Neuronal stem cell (in vitro differentiated cells): ENCODE measurements around the gene PDCD4.

ENCODE experiments used
- DNase-seq: peaks from one replicate; pipeline ENCODE4 v3.0.0-alpha.2; 2013; ENCODE audit warnings: low spot score
- H2AFZ ChIP-seq: one replicate; pipeline ENCODE4 v1.6.1; 2013; ENCODE audit warnings: mild to moderate bottlenecking, low read length, inconsistent platforms
- H2AK5ac ChIP-seq: 2 replicates; pipeline ENCODE4 v1.6.1; 2013; ENCODE audit warnings: low read depth, mild to moderate bottlenecking, inconsistent platforms, low read length, moderate library complexity, mixed read lengths
- H2BK120ac ChIP-seq: 2 replicates; pipeline ENCODE4 v1.6.1; 2013; ENCODE audit warnings: low read depth, mild to moderate bottlenecking, inconsistent platforms, low read length, moderate library complexity, mixed read lengths
- H2BK12ac ChIP-seq: one replicate; pipeline ENCODE4 v1.6.1; 2013; ENCODE audit warnings: low read length, inconsistent platforms
- H2BK15ac ChIP-seq: 2 replicates; pipeline ENCODE4 v1.6.1; 2013; ENCODE audit warnings: mild to moderate bottlenecking, low read length, inconsistent platforms, mixed read lengths
- H2BK5ac ChIP-seq: one replicate; pipeline ENCODE4 v1.6.1; 2013; ENCODE audit warnings: inconsistent platforms, mild to moderate bottlenecking, low read length, moderate library complexity
- H3K14ac ChIP-seq: one replicate; pipeline ENCODE4 v1.6.1; 2013; ENCODE audit warnings: low read length, inconsistent platforms
- H3K18ac ChIP-seq: 2 replicates; pipeline ENCODE4 v1.6.1; 2013; ENCODE audit warnings: low read length, inconsistent platforms
- H3K23ac ChIP-seq: 2 replicates; pipeline ENCODE4 v1.6.1; 2013; ENCODE audit warnings: low read depth, mild to moderate bottlenecking, mixed read lengths, low read length, inconsistent platforms; ENCODE audit not compliant: poor library complexity
- H3K27ac ChIP-seq: replicated peaks from 3 replicates; pipeline ENCODE4 v1.5.1; 2013; ENCODE audit warnings: low read length, inconsistent platforms
- H3K27me3 ChIP-seq, 3 experiments: 2 replicates each; pipeline ENCODE4 v1.6.1; 2013; ENCODE audit warnings: low read length in 3 of 3, mild to moderate bottlenecking in 2 of 3, inconsistent platforms in 1 of 3, low read depth in 1 of 3, mixed read lengths in 1 of 3, moderate library complexity in 1 of 3; ENCODE audit not compliant: control insufficient read depth in 3 of 3, insufficient read depth in 3 of 3
- H3K36me3 ChIP-seq, 2 donors: replicated peaks in 1 of 2; 2 replicates each; pipeline ENCODE4 v1.6.1; 2013; ENCODE audit warnings: low read length in 2 of 2; ENCODE audit not compliant: control insufficient read depth in 2 of 2, insufficient read depth in 2 of 2
- H3K4ac ChIP-seq: 2 replicates; pipeline ENCODE4 v1.6.1; 2013; ENCODE audit warnings: inconsistent platforms, mild to moderate bottlenecking, low read length, moderate library complexity
- H3K4me1 ChIP-seq, 2 donors: 1 replicate in 1 of 2; 2 replicates in 1 of 2; pipeline ENCODE4 v1.6.1; 2013; ENCODE audit warnings: low read length in 2 of 2, low read depth in 1 of 2; ENCODE audit not compliant: control insufficient read depth in 2 of 2, insufficient read depth in 1 of 2
- H3K4me2 ChIP-seq: one replicate; pipeline ENCODE4 v1.6.1; 2013; ENCODE audit warnings: mild to moderate bottlenecking, low read length, inconsistent platforms; ENCODE audit not compliant: insufficient read depth, poor library complexity, severe bottlenecking
- H3K4me3 ChIP-seq, 2 donors: 2 replicates each; pipeline ENCODE4 v1.5.1; 2013; ENCODE audit warnings: low read length in 2 of 2, mild to moderate bottlenecking in 2 of 2, inconsistent platforms in 1 of 2, moderate library complexity in 1 of 2
- H3K79me1 ChIP-seq: one replicate; pipeline ENCODE4 v1.6.1; 2013; ENCODE audit warnings: low read depth, mild to moderate bottlenecking, inconsistent platforms, low read length, moderate library complexity
- H3K9ac ChIP-seq: one replicate; pipeline ENCODE4 v1.6.1; 2013; ENCODE audit warnings: mild to moderate bottlenecking, low read depth, low read length, inconsistent platforms; ENCODE audit not compliant: poor library complexity
- H3K9me3 ChIP-seq, 2 donors: replicated peaks in 1 of 2; 2 replicates each; pipeline versions ENCODE3 to v1.6.1; 2013; ENCODE audit warnings: low read length in 2 of 2, mild to moderate bottlenecking in 2 of 2, inconsistent platforms in 1 of 2, low read depth in 1 of 2, mixed read lengths in 1 of 2, moderate library complexity in 1 of 2; ENCODE audit not compliant: control insufficient read depth in 2 of 2, insufficient read depth in 1 of 2
- H4K8ac ChIP-seq: one replicate; pipeline ENCODE4 v1.6.1; 2013; ENCODE audit warnings: low read depth, mild to moderate bottlenecking, inconsistent platforms, low read length, moderate library complexity
- H4K91ac ChIP-seq: one replicate; pipeline ENCODE4 v1.6.1; 2013; ENCODE audit warnings: low read length, low read depth, mild to moderate bottlenecking, inconsistent platforms; ENCODE audit not compliant: poor library complexity
- WGBS, 2 donors: extraction: QIAGEN DNeasy Blood & Tissue Kit; methylation state at CpG; one replicate each; pipeline ENCODE4 v1.1.7; 2013; ENCODE audit warnings: missing lambda C conversion rate in 2 of 2, mixed read lengths in 1 of 2; ENCODE audit not compliant: insufficient read length in 2 of 2, insufficient replicate concordance in 1 of 2; ENCODE audit errors: extremely low coverage in 2 of 2; 5-methylcytosine and 5-hydroxymethylcytosine counted together

The PDCD4 gene

DNA sequence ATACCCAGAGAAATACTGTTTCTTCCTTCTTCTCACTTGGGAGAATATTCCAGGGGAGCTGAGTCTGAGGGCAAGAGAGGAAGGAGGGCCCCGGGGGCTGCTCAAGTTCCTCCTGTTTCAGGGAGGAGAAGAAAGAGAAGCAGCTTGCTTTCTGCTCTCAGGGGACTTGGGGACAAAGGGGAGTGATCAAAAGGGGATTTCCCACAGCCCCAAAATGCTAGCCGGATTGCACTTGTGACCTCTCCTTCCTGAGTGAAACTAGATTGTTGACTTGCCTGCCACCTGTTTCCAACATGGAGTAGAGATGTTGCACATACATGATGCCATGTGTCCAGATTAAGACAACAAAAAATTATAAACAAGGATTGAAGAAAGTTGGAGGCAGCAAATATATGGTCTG is 28.7 kb upstream of the PDCD4 start:
- no peak overlapping the region for H2BK15ac ChIP-seq
- H3K79me1 ChIP-seq = no peaks in the 10 kb centered on the region
- no peak overlapping the region for H3K14ac ChIP-seq
- no peaks in the 10 kb centered on the region for H3K27me3 ChIP-seq
- no peak overlapping the region for H4K8ac ChIP-seq
- H2AK5ac ChIP-seq = no peak overlapping the region
- no peak overlapping the region for H2BK120ac ChIP-seq
- no peak overlapping the region for H2BK12ac ChIP-seq
- WGBS, 2 donors = no CpG with 5 or more reads among the region's 2 CpGs
- H3K27ac ChIP-seq = peak overlapping the region; percentile 1
- H3K4ac ChIP-seq = no peak overlapping the region
- no peak overlapping the region for H3K9ac ChIP-seq
- peaks cover 5 to 19% of the 10 kb centered on the region in 2 donors for H3K4me1 ChIP-seq
- H3K9me3 ChIP-seq = no peaks in the 10 kb centered on the region
- no peak overlapping the region for H3K4me2 ChIP-seq
- no peak overlapping the region for H2BK5ac ChIP-seq
- no peak overlapping the region for H4K91ac ChIP-seq
- H3K4me3 ChIP-seq = no peak overlapping the region
- peak overlapping the region; percentile 72 for H2AFZ ChIP-seq
- no peak overlapping the region for H3K18ac ChIP-seq
- no peak overlapping the region for H3K23ac ChIP-seq
- no peak for DNase-seq
- no peaks in the 10 kb centered on the region for H3K36me3 ChIP-seq

DNA sequence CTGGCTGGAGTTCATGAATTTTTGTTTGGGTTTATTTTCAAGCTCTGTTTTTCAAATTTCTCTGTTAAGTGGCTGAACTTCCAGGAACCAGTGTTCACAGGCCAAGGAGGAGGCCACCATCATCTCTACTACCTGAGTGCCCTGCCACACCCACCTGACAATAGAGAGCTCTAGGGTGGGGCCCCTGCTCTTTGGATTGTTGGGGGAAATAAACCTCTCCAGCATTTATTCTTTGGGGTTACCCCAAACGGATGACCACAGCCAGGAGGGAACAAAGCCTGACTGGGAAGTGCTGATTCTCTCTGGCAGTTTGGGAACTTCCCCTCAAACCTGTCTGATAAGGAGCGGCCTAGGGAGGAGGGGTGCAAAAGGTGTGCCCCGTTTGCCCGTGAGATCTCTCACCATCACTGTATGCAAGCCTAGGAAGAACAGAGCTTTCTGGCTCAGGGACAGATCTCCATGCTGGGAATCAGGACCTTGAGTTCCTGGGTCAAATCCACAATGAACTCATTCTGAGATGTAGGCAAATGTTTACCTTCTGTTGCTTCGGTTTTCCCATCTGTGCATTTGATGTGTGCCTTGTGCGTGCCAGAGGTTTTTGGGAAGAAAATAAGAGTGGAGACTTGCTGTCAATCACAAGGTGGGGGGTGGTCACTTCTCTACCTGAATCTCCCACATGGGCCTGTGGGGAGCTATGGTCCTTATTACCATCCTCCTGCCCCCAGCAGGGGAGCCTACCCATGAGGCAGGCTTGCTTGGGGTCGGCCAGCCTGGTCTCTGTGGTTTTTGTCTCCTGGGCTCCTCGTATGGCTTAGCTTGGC is 27.7 kb upstream of the PDCD4 start:
- WGBS, 2 donors = no CpG with 5 or more reads among the region's 8 CpGs
- H3K23ac ChIP-seq = no peak overlapping the region
- H3K4me2 ChIP-seq = no peak overlapping the region
- no peak overlapping the region for H2AFZ ChIP-seq
- H3K27me3 ChIP-seq = no peaks in the 10 kb centered on the region
- peak overlapping the region; percentile 78 for H2BK5ac ChIP-seq
- no peak overlapping the region for H2BK120ac ChIP-seq
- H3K4me3 ChIP-seq = no peak overlapping the region
- no peak overlapping the region for H3K9ac ChIP-seq
- H3K36me3 ChIP-seq = no peaks in the 10 kb centered on the region
- no peak overlapping the region for H3K27ac ChIP-seq
- no peaks in the 10 kb centered on the region for H3K9me3 ChIP-seq
- no peak for DNase-seq
- H2BK12ac ChIP-seq = no peak overlapping the region
- no peaks in the 10 kb centered on the region for H3K79me1 ChIP-seq
- H4K8ac ChIP-seq = no peak overlapping the region
- H4K91ac ChIP-seq = no peak overlapping the region
- no peak overlapping the region for H2BK15ac ChIP-seq
- peaks cover 5 to 18% of the 10 kb centered on the region in 2 donors for H3K4me1 ChIP-seq
- H3K14ac ChIP-seq = no peak overlapping the region
- H2AK5ac ChIP-seq = peak overlapping the region; percentile 60
- no peak overlapping the region for H3K4ac ChIP-seq
- peak overlapping the region; percentile 59 for H3K18ac ChIP-seq

DNA sequence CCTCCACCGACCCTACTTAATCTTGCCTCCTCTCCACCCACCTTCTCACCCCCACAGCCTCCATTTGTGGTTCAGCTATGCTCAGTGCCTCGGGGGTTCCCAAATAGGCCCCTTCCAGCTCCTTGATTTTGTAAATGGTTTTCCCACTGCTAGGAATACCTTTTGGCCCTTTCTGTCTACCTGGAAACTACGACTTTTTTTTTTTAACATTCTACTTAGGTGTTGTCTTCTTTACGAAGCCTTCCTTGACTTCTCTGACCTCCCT is 27.2 kb upstream of the PDCD4 start:
- H3K27ac ChIP-seq = no peak overlapping the region
- H2BK120ac ChIP-seq = no peak overlapping the region
- no peak for DNase-seq

DNA sequence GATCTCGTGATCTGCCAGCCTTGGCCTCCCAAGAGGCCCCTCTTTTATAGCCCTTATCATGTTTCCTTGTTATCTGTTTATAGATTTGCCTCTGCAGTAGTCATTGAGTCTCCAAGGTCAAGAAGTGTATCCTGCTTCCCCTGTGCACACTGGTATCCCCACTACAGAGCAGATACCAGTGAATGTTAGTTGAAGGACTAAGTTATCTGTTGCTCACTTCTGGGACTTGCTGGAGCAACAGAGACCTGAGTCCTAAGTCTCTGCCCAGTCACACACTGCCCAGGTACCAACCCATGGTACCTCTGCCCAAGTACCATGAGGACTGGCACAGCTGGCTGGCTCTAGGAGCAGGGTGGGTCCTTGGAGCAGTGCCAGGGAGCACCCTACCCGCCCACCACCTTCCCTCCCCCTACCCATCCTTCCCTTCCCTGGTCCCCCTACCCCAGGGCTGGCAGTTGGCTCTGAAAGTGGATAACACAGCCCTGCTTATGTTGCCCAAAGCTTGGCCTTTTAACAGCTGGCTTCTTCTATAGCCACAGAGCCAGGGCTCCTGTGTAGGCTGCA is 26.5 kb upstream of the PDCD4 start:
- DNase-seq = no peak
- Histone ChIP-seq H2BK15ac (no peak overlapping the region), H3K4me3 (no peak overlapping the region), H3K27me3 (no peaks in the 10 kb centered on the region), H2BK12ac (no peak overlapping the region), H3K9ac (no peak overlapping the region), H2BK120ac (peak overlapping the region; percentile 38), H3K4me1 (peaks cover 5 to 12% of the 10 kb centered on the region in 2 donors), H4K91ac (no peak overlapping the region), H3K9me3 (no peaks in the 10 kb centered on the region), H3K23ac (peak overlapping the region; percentile 35), H4K8ac (no peak overlapping the region), H2BK5ac (peak overlapping the region; percentile 79), H2AK5ac (peak overlapping the region; percentile 54), H3K4ac (no peak overlapping the region), H3K4me2 (no peak overlapping the region), H3K14ac (no peak overlapping the region), H2AFZ (no peak overlapping the region), H3K18ac (peak overlapping the region; percentile 11), H3K36me3 (no peaks in the 10 kb centered on the region), H3K27ac (no peak overlapping the region), H3K79me1 (no peaks in the 10 kb centered on the region)
- no CpG with 5 or more reads among the region's 2 CpGs for WGBS, 2 donors

More for the DNA sequence above, 27.2 kb upstream of the PDCD4 start:
- Histone ChIP-seq H3K27me3 (no peaks in the 10 kb centered on the region), H2AFZ (no peak overlapping the region), H3K4me3 (no peak overlapping the region), H3K18ac (peak overlapping the region; percentile 59), H2BK5ac (no peak overlapping the region), H4K8ac (no peak overlapping the region), H2BK12ac (no peak overlapping the region), H3K23ac (no peak overlapping the region), H3K4ac (no peak overlapping the region), H3K4me1 (peaks cover 5 to 14% of the 10 kb centered on the region in 2 donors), H4K91ac (no peak overlapping the region), H2AK5ac (peak overlapping the region; percentile 60), H2BK15ac (no peak overlapping the region), H3K14ac (no peak overlapping the region), H3K9ac (no peak overlapping the region), H3K36me3 (no peaks in the 10 kb centered on the region), H3K9me3 (no peaks in the 10 kb centered on the region), H3K79me1 (no peaks in the 10 kb centered on the region), H3K4me2 (no peak overlapping the region)
- no CpG with 5 or more reads among the region's 4 CpGs for WGBS, 2 donors
